Keratinocyte (primary cell): ENCODE results near the gene TMEM161A.

Experiments
- CTCF ChIP-seq, 3 experiments: IDR thresholded peaks in 1 of 3; conservative IDR thresholded peaks in 1 of 3; optimal IDR thresholded peaks in 1 of 3; 2 replicates in 2 of 3; 3 replicates in 1 of 3; pipeline versions ENCODE3 to v1.5.1; 2011; ENCODE audit warnings: low read length in 3 of 3, mild to moderate bottlenecking in 3 of 3, moderate library complexity in 2 of 3, control low read depth in 1 of 3, inconsistent platforms in 1 of 3; ENCODE audit not compliant: insufficient read depth in 2 of 3; ENCODE audit errors: extremely low read depth in 1 of 3
- EZH2 ChIP-seq: IDR thresholded peaks from one replicate; pipeline ENCODE4 v1.6.1; 2012; ENCODE audit warnings: inconsistent platforms, mild to moderate bottlenecking, low read length, moderate library complexity

- TF ChIP-seq CTCF (optimal IDR thresholded peaks at IDR 0.05 in 1 of 3, IDR thresholded peaks at IDR 0.05 in 1 of 3, conservative IDR thresholded peaks at IDR 0.05 in 1 of 3; ENCODE audit: extremely low read depth in 1 of 3, insufficient read depth in 2 of 3, low read length in 3 of 3): no peak
- no peak for TF ChIP-seq EZH2
Measured at GRCh38 chr19:19105365-19106055, 32.8 kb downstream of the TMEM161A start.
